Renal cortex interstitium (tissue), 11 donors: ENCODE measurements around the gene KCNB1. TPM values are rescaled to one million over a fixed set of nuclear protein-coding genes. Genes with fewer than 3 reads are reported as not detected.
A peak's percentile ranks its signal among the peaks of the same experiment; 100 is the strongest.

Experiments used
- DNase-seq, 11 donors: peaks; one replicate each; pipeline ENCODE4 v3.0.0-alpha.2; 2013; ENCODE audit warnings: low read depth in 9 of 11, low spot score in 4 of 11; ENCODE audit errors: extremely low read depth in 1 of 11
- polyA plus RNA-seq, 3 donors: library from polyadenylated mRNA; unstranded; fragments of 120-200 nt; gene quantifications; one replicate each; pipeline ENCODE4 v1.2.1, GENCODE V29; 2013; ENCODE audit not compliant: insufficient read length in 3 of 3

Gene KCNB1
- polyA plus RNA-seq, 3 donors: 0.39 to 1.1 (median 0.74) TPM

DNA sequence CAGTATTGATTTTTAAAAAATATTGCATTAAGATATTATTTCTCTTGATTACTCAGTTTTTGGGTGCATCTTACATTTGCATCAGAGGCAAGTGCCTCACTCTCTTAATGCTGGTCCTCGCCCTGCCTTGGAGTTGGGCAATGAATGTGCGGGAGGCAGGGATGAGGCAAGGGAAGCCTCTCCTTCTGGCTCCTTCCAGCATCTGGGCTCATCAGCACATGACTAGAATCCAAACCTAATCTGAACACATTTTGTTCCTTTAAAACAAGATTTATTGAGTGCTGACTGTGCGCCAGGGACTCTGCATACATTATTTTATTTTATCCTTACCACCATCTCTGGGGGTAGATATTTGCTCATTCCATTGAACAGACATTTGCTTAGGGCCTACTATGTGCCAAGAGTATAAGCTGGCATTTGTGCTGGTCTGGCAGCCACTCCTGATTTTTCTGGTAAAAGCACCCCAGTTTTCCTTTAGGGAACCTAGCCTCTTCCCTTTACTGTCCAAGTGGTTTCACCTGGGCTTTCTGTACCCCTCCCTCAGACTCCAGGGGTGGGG lies 132.7 kb downstream of the KCNB1 start:
- no peak for DNase-seq

DNA sequence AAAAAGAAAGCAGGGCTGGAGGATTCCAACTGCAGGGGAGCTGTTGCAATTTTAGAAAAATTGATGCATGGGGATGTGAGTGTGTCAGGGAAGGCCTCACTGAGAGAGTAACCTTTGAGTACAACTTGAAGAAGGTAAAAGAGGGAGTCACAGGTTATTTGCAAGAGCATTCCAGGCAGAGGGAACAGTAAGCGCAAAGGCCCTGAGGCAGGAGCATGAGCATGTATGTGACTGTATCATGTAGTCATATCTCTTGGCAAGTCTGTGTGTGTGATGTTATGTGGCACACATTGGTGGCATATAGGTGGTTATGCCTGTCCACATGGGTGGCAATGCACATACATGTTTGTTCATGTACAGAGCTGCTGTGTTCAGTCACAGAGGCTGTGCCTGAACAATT lies 133.4 kb downstream of the KCNB1 start:
- no peak for DNase-seq

- no peak for DNase-seq
These were observed 133.9 kb downstream of the KCNB1 start for GRCh38 chr20:49348563-49348962.

- DNase-seq: no peak
These were observed 135.3 kb downstream of the KCNB1 start for GRCh38 chr20:49347156-49347555.

DNA sequence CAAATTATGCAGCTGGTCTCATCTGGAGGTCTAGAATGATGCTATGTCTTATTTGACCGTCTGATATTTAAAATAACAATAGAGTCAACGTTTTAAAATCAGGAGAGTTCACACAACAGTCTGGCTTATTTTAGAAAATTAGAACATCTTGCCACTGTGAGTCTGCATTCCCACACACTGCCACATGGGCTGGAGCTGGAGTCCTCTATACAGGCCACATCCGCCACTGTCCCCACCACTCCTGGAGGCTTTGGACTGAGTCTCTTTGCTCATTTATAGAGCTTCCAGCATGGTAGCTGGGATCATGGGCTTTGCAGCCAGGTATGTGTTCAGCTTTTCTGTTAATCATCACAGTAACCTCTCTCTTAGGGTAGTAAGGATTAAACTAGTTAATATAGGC lies 135.8 kb downstream of the KCNB1 start:
- DNase-seq: no peak

DNA sequence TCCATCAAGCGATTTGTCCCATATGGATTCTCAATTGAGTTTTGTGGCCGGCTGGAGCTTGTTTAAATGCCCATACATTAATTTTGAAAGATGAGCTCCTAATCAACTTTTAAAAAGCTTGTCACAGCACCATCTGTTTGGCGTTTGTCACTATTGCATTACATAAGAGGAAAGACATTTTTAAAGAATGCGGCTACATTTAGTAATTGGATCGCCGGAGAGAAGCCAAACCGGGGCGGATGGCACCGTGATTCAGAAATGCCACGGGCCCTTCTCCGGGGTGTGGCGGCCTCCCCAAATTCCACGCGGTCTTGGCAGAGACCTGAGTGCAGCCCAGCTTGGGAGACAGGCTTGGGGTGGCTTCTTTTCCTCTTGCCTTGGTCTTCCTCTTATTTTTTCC lies 136.9 kb downstream of the KCNB1 start:
- DNase-seq: peak in 1 of 11 donors; percentile 22

GRCh38 chr20:49344975-49345374 lies 137.5 kb downstream of the KCNB1 start:
- peak in 1 of 11 donors; percentile 24 for DNase-seq

GRCh38 chr20:49344140-49344539 lies 138.3 kb downstream of the KCNB1 start:
- no peak for DNase-seq

- DNase-seq: no peak
These were observed 139.2 kb downstream of the KCNB1 start for GRCh38 chr20:49343246-49343645.

DNA sequence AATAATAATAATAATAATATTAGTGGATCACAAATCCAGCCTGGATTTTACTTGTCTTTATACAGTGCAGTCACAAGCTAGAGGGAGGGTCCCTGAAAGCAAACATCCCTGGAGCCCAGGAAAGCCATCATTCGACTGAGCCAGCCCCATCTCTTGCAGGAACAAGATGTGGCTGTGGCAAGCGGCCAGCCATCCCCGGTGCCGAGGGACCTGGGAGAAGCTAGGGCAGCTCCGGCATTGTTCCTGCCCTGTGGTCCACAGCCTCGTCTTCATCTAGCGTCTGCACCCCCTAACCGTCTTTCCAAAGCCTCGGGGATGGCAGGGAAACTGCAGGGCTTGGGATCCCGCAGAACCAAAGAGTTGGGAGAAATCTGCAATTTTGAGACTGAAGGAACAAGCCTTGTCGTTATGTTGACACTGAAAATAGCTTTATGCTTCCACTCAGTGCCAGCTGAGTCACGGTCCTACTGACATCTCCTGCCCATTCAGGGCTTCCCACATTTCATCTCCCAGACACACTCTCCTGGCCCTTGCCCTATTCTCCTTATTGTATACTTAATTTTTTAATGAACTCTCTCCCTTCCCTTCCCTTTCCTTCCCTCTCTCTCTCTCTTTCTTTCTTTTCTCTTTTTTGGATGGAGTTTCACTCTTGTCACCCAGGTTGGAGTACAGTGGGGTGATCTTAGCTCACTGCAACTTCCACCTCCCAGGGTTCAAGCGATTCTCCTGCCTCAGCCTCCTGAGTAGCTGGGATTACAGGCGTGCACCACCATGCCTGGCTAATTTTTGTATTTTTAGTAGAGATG lies 142.1 kb downstream of the KCNB1 start:
- no peak for DNase-seq

DNA sequence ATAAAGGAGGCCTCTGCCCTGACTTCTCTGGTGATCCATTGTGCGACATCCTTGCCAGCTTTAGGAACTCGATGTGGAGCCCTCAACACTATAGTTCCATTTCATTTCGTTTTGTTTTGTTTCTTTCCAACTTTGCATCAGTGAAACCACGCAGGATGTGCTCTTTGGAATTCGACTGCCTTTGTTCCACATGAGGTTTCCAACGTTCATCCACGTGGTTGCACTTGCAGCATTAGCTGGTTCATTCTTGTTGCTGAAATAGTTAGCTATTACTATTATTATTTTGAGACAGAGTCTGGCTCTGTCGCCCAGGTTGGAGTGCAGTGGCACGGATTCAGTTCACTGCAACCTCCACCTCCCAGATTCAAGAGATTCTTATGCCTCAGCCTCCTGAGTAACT lies 143.3 kb downstream of the KCNB1 start:
- no peak for DNase-seq

- DNase-seq: no peak
These were observed 144.4 kb downstream of the KCNB1 start for GRCh38 chr20:49338061-49338460.

- DNase-seq: no peak
These were observed 145.1 kb downstream of the KCNB1 start for GRCh38 chr20:49337357-49337756.

DNA sequence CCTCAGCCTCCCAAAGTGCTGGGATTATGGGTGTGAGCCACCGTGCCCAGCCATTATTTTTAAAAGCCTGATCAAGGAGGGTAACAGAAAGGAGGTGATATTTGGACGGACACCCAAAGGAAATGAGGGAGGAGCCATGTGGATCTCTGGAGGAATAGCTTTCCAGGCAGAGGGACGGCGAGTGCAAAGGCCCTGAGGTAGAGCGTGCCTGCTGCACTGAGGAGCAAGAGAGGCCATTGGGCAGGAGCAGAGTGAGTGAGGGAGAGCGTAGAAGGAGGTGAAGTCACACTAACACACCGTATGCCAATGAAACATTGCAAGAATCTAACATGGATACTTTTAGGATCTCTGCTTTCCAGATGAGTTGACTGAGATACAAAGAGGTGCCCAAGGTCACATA lies 145.7 kb downstream of the KCNB1 start:
- no peak for DNase-seq

DNA sequence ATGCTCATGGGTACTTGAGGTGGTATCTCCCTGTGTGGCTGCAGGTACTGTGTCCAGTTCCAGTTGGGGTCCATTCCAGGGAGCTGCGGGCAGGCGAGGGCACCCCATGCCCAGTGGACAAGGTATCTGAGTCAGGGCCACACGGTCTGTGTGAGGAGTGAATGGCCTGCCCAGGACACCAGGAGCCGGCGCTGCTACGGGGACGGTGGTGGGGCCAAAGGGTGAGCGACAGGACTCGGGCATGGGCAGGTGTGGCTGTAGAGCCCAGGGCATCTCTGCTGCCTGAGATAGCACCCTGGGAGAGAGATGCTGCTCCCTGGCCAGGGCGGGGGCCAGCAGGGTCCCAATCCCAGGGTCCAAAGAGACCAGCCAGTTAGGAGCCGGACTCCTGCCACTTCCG lies 147.0 kb downstream of the KCNB1 start:
- DNase-seq: no peak

DNA sequence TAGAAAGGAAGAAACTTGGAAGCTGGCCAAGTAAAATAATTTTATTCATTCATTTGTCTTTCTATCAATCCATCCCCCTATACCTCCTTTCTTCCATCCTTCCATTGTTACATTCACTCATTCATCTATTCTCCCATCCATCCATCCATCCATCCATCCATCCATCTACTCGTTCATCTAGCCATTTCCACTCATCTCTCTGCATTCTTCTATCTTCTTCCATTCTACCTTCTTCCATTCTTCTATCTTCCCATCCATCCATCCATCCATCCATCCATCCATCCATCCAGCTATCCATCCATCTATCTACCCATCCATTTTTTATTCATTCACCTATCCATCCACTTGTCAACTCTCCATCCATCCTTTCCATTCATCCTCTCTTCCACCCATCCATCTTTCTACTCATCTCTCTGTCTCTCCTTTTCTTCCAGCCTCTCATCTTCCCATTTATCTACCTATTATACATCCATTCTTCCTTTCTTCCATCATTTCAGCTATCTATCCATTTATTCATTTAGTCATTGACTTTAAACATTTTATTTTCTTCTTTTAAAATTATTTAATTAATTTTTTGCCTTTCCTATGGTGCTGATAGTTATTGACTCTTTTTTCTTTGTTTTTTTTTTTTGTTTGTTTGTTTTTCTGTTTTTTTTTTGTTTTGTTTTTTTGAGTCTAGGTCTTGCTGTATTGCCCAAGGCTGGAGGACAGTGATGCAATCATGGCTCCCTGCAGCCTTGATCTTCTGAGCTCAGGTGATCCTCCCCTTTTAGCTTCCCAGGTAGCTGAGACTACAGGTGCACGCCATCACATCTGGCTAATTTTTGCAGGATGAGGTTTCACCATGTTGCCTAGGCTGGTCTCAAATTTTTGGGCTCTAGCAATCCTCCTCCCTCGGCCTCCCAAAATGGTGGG lies 151.5 kb downstream of the KCNB1 start:
- no peak for DNase-seq

DNA sequence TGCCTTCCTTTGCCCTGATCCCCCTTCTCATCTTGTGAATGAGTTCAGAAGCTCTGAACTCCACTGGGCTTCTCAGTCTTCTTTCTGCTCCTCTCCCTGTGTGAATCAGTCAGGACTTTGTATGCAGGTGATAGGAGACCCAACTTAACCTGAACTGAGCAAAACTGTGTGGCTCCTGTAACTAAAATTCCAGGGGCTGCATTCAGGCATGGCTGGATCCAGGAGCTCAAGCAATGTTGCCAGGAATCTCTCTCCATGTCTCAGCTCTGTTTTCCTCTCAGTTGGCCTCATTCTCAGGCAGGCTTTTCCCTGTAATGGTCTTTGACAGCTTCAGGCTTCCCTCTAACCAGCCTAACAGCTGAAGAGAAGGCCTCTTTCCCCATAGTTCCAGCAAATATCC lies 153.7 kb downstream of the KCNB1 start:
- no peak for DNase-seq

DNA sequence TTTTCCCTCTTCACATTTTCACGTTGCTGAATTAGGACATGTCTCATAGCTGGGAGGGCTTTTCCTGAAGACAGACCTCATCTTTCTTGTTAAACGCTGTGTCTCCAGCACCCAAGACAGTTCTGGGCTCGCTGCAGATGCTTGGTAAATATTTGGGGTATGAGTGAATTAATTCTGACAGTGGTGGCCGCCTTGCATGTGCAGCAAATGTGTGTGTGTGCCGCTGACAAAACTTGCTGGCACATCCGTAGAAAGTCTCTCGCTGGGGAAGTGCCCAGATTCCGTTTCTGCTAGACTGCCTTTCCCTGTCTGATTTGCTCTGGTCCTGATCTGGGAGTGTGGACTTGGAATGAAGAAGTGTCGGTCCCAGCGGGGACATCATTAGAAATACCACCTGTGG lies 156.4 kb downstream of the KCNB1 start:
- DNase-seq: no peak

DNA sequence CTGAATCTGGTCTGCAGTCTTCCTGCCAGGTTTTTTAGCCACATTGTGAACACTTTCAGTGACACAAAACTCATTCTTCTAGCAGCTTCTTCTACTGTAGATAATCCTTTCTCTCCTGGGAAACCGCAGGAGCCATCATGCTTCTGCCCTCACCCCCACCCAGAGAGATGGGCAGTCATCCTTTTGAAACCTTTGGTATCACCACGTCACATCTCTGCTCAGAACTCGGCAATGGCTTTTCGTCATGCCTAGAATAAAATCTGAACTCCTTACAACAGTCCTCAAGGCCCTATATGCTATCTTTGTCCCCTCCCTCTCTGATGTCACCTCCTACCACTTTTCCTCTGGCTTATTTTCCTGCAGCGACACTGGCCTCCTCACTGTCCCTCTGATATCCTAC lies 158.2 kb downstream of the KCNB1 start:
- DNase-seq: no peak
